ENCODE measurements around the gene CELA3A.
"Not testable (repeated sequence)": the region's sequence is repeated elsewhere in the genome, so short reads cannot be mapped to it uniquely, and the experiment has no call there.

CELA3A gene

DNA sequence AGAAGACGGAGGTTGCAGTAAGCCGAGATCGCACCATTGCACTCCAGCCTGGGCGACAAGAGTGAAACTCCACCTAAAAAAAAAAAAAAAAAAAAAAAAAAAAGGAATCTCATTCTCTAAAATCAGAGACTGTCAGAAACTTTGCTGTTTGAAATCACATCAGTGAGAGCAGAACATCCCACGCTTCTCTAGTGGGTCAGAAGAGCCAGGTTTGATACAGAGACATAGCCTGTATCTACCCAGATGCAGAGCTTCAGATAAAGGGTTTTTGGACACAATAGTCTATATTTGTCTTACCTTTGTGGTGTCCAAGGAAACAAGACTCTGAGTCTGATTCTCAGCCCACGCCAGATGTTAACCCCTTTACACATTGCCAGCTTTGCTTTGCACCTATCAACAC lies 19.6 kb downstream of the CELA3A start:
- no peak for DNase-seq

DNA sequence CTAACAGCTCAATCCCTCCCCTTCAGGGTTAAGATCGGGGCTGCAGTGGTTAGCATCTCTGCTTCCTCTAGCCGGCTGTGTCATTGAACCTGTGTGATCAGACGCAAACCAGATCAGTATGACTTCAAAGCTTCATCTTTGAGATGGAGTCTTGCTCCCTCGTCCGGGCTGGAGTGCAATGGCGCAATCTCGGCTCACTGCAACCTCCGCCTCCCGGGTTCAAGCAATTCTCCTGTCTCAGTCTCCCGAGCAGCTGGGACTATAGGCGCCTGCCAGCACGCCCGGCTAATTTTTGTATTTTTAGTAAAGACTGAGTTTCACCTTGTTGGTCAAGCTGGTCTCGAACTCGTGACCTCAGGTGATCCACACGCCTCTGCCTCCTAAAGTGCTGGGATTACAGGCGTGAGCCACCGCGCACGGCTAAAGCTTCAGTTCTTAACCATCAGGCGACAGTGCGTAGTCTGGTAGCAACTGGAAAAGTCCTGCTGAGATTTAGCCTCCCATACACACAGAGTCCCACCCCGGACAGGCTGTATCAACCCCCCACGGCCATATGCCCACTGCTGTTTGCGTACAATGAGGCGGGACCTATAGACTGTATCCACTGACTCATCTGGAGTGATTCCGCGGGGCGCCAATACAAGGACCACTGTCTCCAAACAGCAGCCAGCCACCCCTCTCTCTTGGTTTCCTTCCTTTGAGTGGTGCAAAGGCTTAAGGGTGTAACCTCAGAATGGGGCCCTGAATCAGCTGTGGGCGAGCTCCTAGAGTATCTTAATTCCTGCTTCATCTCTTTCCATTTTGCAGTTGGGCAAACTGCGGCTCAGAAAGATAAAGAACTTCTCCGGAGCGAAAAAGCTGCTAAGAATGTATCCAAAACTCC lies 23.3 kb downstream of the CELA3A start:
- peak; percentile 87 for DNase-seq

DNA sequence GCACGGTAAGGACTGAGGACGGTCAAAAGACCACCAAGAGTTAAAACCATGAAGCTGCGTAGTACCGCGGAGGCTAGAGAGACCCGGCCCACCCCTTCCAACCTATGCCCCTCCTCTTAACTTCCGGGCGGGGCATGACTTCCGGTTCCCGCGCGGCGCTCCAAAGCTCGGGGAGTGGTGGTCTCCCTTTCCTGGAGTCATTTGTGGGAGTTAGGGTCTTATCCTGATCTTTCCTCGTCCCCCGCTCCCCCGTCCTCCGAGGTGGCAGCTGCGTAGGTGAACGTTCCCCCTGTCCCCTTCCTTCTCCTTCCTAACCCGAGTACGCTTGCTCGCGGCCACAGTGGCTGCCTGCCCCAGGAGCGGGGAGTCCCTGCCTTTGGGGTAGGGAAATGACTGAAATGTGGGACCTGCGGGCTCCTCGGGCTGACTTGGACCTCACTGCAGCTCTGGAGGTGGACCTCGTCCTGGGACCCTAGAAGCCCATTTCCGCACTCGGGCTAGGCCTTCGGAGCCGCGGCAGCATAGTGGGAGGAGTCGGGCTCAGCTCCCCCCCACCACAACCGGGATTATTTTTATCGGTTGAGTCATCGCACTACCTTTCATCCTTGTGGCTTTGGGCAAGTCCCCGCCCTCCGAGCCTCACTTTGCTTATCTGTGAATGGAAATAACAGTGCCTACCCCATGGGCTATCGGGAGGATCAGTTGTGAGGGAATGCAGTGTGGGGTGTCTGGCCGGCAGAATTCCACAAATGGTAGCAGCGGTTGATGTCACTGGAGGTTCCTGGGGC lies 24.1 kb downstream of the CELA3A start:
- peak; percentile 91 for DNase-seq

DNA sequence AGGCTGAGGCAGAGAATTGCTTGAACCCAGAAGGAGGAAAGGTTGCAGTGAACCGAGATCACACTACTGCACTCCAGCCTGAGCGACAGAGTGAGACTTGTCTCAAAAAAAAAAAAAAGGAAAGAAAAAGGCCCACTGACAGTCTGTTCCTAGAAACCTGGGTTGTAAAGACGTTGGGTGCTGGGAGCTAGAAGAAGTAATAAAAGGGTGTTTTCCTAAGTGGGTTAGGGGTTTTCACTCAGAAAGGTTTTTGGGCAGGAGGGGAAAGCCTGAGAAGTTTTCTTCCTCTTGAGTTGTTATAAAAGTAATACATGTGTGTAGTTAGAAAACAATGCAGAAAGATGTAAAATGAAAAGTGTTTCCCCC lies 25.4 kb downstream of the CELA3A start:
- DNase-seq = no peak

DNA sequence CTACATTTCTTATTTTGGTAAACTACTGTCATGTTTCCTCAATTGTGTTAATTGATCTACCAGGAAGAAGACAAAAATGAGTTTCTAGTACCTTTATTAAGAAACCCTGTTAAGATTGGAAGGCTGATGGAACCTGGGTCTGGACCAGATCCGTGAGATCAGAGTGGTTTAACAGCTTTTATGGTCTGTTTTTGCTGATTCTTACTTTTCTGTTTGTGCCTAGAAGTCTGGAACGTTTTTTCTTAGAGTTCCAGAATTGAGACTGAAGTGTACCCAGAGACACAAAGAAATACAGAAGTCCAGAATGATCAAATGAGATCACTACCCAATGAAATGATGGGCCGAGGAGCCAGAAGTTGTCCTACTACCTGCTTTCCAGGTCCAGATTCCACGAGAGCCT lies 28.6 kb downstream of the CELA3A start:
- DNase-seq = no peak

DNA sequence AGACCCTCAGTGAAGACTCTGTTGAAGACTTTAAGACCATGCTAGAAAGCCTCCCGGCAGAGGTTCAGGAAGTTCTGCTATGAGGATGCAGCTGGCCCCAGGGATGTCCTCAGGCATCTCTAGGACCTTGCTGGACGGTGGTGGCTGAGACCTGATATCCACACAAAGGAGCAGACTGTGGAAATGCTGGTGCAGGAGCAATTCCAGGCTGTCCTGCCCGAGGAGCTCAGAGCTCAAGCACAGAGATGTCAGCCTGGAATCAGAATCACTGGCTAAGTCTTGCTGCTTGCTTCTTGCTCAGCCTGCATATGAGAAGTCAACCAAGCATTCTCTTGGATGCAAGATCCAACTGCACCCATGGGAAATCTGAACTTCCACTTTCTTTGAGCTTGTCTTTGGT lies 29.0 kb downstream of the CELA3A start:
- no peak for DNase-seq

DNA sequence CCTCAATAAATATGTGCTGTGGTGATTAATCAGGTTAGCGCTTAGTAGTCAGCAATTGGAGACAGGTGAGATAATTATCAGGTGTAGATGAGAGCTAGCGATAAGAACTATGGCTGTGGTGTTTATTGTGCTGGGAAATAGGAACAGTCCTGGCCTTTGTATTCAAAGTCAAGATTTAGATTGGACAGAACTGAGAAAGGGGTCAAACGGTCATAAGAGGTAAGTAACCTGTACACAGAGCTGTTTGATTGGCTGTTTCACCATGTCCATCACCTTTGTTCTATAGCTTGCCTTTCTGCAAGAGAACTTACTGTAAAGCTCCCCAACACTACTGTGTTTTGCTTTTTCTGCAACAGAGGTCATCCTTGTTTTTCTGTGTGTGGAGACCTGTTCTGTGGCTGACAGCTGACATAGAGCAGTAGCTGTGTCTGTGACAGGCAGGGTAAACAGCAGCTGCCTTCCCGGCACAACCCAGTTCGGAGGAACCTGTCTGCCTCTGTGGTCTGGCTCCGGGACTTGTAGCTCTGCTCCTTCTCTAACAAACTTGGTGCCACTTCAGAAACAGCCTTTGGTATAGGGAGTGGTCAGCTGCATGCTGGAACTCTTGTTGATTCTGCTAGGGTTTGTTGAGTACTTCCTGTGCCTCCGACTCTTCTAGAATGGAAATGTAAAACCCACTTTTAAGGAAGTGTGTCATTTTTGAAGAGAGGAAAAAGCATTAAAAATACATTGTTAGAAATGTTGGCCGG lies 29.9 kb downstream of the CELA3A start:
- no peak for DNase-seq

DNA sequence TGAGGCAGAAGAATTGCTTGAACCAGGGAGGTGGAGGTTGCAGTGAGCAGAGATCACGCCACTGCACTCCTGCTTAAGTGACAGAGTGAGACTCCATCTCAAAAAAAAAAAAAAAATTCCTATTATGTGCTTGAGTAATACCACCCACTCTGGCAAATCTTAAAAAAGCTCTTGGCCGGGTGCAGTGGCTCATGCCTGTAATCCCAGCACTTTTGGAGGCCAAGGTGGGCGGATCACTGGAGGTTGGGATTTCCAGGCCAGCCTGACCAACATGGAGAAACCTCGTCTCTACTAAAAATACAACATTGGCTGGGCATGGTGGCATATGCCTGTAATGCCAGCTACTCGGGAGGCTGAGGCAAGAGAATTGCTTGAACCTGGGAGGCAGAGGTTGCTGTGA lies 33.4 kb downstream of the CELA3A start:
- DNase-seq = not testable (repeated sequence)

DNA sequence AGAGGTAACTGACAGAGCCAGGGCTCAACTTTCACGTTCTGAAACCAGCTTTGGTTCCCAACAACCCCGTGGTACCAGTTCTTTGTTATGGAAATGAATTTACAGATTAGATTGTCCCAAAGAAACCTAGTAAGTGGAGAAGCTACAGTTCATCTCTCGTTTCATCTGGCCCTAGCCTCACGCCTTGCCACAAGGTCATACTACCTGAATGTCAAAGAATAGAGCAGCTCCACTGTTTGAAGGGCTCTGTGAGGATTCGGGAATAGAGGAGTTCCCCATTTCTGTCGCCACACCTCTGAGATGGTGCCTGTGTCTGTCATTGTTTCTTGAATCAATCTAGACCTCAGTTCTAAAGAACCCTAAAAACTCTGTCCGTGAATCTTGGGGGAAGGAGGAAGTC lies 36.1 kb downstream of the CELA3A start:
- no peak for DNase-seq

DNA sequence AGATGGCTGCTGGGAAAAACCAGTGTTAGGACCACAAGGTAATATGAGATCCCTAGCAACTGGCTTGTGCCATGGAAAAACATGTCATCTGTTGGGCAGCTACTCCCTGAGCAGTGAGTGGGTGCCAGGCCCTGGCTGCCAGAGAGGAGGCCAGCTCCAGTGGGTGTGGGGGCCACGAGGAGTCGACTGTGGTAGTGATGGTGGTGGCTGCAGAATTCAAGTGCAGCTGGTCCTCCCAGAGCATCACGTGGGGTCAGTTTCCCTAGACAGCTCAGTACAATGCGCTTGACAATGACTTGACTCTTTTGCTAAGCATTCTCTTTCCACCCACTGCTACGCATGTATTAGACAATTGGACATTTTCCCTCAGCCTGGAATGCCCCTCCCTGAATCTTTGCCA lies 36.6 kb downstream of the CELA3A start:
- DNase-seq = peak; percentile 76

DNA sequence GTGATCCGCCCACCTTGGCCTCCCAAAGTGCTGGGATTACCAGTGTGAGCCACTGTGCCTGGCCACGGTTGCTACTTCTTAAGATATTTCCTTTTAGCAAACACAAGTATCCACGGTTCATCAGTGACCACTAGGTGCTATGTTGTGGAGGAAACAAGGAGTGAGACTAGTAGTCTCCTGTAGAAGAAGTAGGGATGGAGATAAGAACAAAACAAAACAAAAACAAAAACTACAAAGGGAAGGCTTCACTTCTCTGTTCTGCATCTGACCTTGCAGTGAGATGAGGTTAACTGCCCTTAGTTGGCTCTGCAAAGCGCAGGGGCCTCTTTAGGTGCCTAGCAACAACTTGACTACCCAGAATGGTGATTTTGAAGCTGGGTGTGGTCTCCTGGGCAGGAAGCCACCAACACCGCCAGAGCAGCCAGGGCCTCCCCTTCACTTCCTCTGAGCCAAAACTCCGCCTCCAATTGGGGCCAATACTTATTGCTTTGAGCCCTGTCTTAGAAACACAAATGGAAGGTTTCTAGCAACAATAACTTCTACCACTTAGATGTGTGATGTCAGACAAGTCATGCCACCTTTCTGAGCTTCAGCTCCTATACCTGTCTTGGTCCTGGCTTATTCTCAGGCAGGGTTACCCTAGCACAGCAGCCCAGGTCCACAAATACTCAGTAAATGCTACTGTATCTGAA lies 38.3 kb downstream of the CELA3A start:
- peak; percentile 90 for DNase-seq

DNA sequence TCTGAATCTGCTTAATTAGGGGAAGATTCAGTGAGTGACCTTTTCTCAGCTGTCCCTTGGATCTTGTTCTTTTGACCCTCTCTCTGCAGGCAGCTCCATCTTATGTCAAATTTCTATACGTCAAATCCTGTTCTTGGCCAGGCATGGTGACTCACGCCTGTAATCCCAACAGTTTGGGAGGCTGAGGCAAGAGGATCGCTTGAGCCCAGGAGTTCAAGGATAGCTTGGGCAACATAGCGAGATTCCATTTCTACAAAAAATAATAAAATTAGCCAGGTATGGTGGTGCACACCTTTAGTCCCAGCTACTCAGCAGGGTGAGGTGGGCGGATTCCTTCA lies 38.8 kb downstream of the CELA3A start:
- no peak for DNase-seq

DNA sequence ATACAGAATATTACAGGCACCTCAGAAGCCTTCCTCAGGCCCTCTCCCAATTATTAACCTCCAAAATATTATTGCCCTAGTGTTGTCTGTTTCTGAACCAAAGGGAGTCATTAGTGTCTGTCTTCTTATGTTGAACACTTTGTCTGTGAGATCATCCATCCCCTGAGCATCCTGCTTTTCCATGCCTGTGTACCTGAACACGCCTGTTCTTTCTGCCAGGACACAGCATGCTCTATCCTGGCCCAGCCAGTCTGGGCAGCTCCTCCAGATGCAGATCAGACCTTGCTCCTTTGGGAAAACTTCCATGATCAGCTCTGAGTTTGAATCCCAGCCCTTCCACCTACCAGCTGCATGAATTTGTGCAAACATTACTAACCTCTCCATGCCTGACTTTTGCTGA lies 40.0 kb downstream of the CELA3A start:
- no peak for DNase-seq

DNA sequence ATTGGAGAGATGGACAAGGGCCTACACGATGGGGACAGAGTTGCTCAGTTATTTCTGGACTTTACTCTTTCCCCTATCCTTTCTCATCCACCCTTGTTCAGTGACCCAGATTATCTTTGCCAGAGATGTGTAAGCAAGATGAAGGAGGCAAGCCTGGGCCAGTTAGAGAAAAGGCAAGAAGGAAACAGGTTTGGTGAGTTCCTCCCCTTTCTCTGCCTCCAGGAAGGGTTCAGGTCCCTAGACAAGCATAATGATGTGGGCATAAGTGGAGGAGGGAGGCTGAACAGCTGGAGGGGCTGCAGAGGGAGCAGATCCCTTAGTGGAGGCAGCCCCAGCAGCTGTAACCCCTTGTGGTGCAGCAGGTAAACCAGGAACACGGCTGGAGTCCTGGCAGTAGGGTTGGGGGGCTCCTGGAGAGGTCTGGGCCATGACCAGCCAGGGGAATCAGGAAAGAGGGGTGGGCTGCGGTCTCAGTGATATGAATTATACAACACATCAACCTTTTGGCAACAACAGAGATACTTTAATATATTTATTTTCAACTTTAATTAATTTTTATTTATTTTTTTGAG lies 41.8 kb downstream of the CELA3A start:
- DNase-seq = no peak

DNA sequence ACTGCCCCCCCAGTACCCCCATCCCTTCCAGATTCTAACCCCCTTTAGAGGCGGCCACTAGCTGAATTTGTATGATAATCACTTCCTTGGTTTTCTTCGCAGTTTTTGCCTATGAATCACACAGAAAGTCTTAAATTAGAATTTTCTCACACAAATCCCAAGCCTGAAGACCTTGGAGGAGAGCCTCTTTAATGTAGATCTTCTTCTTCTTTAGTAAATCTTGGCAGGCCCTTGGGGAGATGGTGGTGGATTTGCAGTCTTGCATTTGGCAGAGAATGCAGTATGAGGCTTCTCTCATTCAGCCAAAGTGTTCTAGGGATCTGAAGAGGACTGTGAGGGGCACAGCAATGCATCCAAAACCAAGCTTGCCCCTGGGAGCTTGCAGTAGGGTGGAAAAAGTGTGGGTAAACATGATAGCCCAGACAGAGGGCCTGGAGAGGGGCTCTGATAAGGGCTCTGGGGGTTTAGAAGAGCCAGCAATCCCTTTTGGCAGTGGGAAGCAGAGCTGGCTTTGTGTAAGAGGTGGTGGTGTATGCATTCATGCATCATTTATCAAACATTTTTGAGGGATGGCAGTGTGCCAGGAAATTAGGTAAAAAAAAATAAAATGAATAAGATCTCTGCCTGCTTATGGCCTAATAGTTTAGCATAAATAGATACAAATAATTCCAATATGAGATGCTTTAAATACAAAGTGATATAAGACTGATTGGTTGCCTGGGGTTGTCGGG lies 43.4 kb downstream of the CELA3A start:
- no peak for DNase-seq

DNA sequence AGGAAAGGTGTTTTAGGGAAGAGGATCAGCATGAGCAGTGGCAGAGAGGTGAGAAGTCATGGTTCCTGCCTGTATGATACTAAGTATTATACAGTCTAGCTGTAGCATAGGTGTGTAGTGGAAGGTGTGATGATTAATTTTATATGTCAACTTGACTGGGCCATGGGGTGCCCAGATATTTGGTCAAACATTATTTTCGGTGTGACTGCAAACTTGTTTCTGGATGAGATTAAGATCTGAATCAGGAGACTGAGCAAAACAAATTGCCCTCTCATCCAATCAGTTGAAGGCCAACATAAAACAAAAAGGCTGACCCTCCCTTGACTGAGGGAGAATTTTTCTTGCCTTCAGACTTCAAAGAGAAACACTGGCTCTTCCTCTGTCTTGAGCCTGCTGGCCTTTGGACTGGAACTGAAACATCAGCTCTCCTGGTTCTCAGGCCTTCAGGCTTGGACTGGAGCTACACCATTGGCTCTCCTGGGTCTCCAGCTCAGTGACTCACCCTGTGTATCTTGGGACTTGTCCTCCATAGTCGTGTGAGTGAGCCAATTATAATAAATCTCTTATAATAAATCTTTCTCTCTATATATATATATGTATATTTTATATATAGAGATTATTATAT lies 44.3 kb downstream of the CELA3A start:
- DNase-seq = no peak

DNA sequence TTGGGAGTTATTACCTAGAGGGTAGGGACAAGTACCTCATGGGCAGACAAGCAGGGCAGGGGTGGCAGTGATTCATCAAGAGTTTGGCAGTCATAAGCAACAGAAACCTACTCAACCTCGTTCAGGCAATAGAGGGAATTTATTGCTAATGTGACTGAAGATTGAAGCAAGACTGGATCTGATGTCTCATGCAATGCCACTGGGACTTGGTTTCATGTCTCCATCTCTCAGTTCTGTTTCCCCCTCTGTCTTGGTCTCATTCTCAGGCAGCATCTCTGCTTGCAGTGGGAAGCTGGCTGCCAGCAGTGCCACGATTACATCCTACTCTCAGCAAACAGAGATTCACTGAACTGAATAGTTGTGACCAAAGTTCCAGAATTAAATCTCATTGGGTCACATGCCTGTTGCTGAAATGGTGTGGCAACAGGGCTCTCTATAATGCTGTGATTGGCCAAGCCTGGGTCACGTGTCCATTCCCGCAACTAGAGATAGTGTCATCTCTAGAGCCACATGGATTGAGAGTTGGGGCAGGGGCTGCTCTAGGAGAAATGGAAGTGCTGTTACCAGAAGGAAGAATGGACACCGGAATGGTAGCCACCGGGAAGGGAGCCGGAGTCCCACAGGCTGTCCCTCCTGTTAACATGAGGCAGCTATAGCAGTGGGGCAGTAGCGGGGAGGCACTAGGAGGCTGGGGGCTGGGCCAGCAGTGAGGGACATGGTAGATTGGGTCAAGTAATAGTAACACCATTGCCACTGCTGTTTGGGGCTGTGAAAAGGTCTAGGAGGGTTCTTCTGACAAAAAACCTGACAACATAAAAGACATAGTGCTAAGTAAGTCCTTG lies 47.1 kb downstream of the CELA3A start:
- DNase-seq = no peak

DNA sequence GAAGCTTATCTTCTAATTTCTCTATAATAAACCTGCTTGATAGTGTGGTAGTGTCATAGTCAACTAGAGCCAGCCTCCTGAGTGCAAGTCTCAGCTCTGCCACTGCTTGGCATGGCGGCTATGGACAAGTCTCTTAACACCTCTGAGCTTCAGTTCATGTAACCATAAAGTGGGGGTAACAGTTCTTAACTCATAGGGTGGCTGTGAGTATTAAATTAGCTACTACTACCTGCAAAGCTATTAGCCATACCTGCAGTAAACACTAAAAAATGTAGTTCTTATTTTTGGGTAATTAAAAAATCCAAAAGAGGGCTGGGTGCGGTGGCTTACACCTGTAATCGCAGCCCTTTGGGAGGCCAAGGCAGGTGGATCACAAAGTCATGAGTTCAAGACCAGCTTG lies 48.9 kb downstream of the CELA3A start:
- DNase-seq = no peak

DNA sequence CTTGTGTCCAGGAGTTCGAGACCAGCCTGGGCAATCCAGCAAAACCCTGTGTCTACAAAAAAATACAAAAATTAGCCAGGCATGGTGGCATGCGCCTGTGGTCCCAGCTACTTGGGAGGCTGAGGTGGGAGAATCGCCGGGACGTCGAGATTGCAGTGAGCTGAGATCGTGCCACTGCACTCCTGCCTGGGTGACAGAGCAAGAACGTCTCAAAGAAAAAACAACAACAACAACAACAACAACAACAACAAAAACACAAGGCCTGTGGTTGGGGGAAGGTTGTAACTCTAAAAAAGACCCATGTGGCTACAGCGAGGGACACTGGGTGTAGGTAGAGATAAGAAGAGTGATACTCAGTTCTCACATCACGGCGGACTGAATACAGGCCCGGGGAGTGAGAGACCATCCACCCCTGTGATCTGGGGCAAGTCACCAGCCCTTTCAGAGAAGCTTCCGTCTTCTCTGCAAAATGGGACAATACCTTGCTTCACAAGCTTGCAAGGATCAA lies 50.2 kb downstream of the CELA3A start:
- DNase-seq = no peak
